Keratinocyte (primary cell): ENCODE results near the gene CDK12. TPM values are rescaled to one million over a fixed set of nuclear protein-coding genes. Genes with fewer than 3 reads are reported as not detected.

ENCODE experiments used
- DNase-seq: peaks from one replicate; pipeline ENCODE4 v3.0.0-alpha.2; 2011; ENCODE audit warnings: low read depth, missing footprints, low spot score
- FAIRE-seq: peaks from 2 replicates; lab custom pipeline; 2011; peaks lifted over from hg19 to GRCh38; lab: Jason Lieb, UNC
- H2AFZ ChIP-seq: 2 replicates; pipeline ENCODE4 v1.6.0; 2012; ENCODE audit warnings: low read length, control low read depth, inconsistent platforms; ENCODE audit not compliant: control insufficient read depth
- H3K27ac ChIP-seq: 2 replicates; pipeline ENCODE4 v1.5.1; 2011; ENCODE audit warnings: low read length; ENCODE audit not compliant: control insufficient read depth, insufficient read depth
- H3K27me3 ChIP-seq: 3 replicates; pipeline ENCODE4 v1.6.0; 2011; ENCODE audit warnings: low read length; ENCODE audit not compliant: control insufficient read depth, insufficient read depth; ENCODE audit errors: extremely low read depth
- H3K36me3 ChIP-seq, 2 experiments: 2 replicates in 1 of 2; 3 replicates in 1 of 2; pipeline ENCODE4 v1.5.1; 2011; ENCODE audit warnings: low read length in 2 of 2, mild to moderate bottlenecking in 1 of 2; ENCODE audit not compliant: control insufficient read depth in 2 of 2, insufficient read depth in 2 of 2; ENCODE audit errors: extremely low read depth in 1 of 2
- H3K4me1 ChIP-seq: 3 replicates; pipeline ENCODE4 v1.5.1; 2011; ENCODE audit warnings: low read length; ENCODE audit not compliant: control insufficient read depth, insufficient read depth; ENCODE audit errors: extremely low read depth
- H3K4me2 ChIP-seq: 3 replicates; pipeline ENCODE4 v1.6.0; 2011; ENCODE audit warnings: low read depth, low read length; ENCODE audit not compliant: control insufficient read depth, insufficient read depth; ENCODE audit errors: extremely low read depth
- H3K4me3 ChIP-seq, 3 experiments: fragments of 200-600 bp in 1 of 3; sonication (generic) in 1 of 3; 2 replicates in 2 of 3; 3 replicates in 1 of 3; pipeline ENCODE4 v1.5.1; 2011 to 2016; ENCODE audit warnings: low read length in 3 of 3, mild to moderate bottlenecking in 3 of 3, control low read depth in 2 of 3, inconsistent platforms in 1 of 3, low read depth in 1 of 3, mixed read lengths in 1 of 3, mixed run types in 1 of 3, moderate library complexity in 1 of 3; ENCODE audit not compliant: control insufficient read depth in 2 of 3, insufficient read depth in 2 of 3; ENCODE audit errors: extremely low read depth in 1 of 3
- H3K79me2 ChIP-seq: 2 replicates; pipeline ENCODE4 v1.6.0; 2012; ENCODE audit warnings: low read length; ENCODE audit not compliant: control insufficient read depth, insufficient read depth
- H3K9ac ChIP-seq: 3 replicates; pipeline ENCODE4 v1.6.0; 2011; ENCODE audit warnings: low read length; ENCODE audit not compliant: control insufficient read depth, insufficient read depth; ENCODE audit errors: extremely low read depth
- H3K9me1 ChIP-seq: 3 replicates; pipeline ENCODE4 v1.6.0; 2011; ENCODE audit warnings: low read length; ENCODE audit not compliant: control insufficient read depth, insufficient read depth; ENCODE audit errors: extremely low read depth
- H3K9me3 ChIP-seq: 2 replicates; pipeline ENCODE4 v1.5.1; 2012; ENCODE audit warnings: low read depth, low read length; ENCODE audit not compliant: control insufficient read depth
- H4K20me1 ChIP-seq: 3 replicates; pipeline ENCODE4 v1.6.0; 2011; ENCODE audit warnings: low read length; ENCODE audit not compliant: control insufficient read depth, insufficient read depth; ENCODE audit errors: extremely low read depth
- EZH2 ChIP-seq: IDR thresholded peaks from one replicate; pipeline ENCODE4 v1.6.1; 2012; ENCODE audit warnings: inconsistent platforms, mild to moderate bottlenecking, low read length, moderate library complexity
- dilution Hi-C: fragments of 300-500 bp; cut with MboI; formaldehyde crosslinking; loops from one replicate; pipeline ENCODE4 v1.7.0; 2020; ENCODE audit warnings: low sequenced_read_pairs; ENCODE audit not compliant: extremely low pct_ligation_motif_present
- polyA plus RNA-seq, 5 experiments: library from polyadenylated mRNA; depleted of rRNA in 3 of 5; stranded (reverse) in 3 of 5; stranded (forward) in 1 of 5; unstranded in 1 of 5; fragments of >200 nt; gene quantifications; 1 replicate in 1 of 5; 2 replicates in 3 of 5; 3 replicates in 1 of 5; pipeline versions ENCODE4 v1.2.1 to v1.2.3, GENCODE V29; 2011 to 2012; ENCODE audit warnings: missing spikeins in 2 of 5, low read depth in 1 of 5, low replicate concordance in 1 of 5
- TF ChIP-seq, protein P1 (sequence below), 3 experiments: IDR thresholded peaks in 1 of 3; conservative IDR thresholded peaks in 1 of 3; optimal IDR thresholded peaks in 1 of 3; 2 replicates in 2 of 3; 3 replicates in 1 of 3; pipeline versions ENCODE3 to v1.5.1; 2011; ENCODE audit warnings: low read length in 3 of 3, mild to moderate bottlenecking in 3 of 3, moderate library complexity in 2 of 3, control low read depth in 1 of 3, inconsistent platforms in 1 of 3; ENCODE audit not compliant: insufficient read depth in 2 of 3; ENCODE audit errors: extremely low read depth in 1 of 3

The CDK12 gene
- polyA plus RNA-seq, 1 donor (not counting 4 experiments of a cell fraction or from before 2014, with no cell fraction given): 25.7 TPM

- no peak for FAIRE-seq
- no peak overlapping the region for H3K27ac ChIP-seq
- H4K20me1 ChIP-seq: no peaks in the 10 kb centered on the region
- DNase-seq: no peak
- H3K36me3 ChIP-seq: peaks cover 25 to 45% of the 10 kb centered on the region in 2 experiments
- H3K9ac ChIP-seq: no peak overlapping the region
- H3K4me1 ChIP-seq: no peaks in the 10 kb centered on the region
- dilution Hi-C loops: loop anchor here (10.0 kb wide), 1 partner anchor 51 kb away; no protein-coding TSS in a partner anchor
- H3K4me3 ChIP-seq: no peak overlapping the region
- no peak overlapping the region for H3K4me2 ChIP-seq
- no peaks in the 10 kb centered on the region for H3K9me1 ChIP-seq
- TF ChIP-seq, protein P1, sequence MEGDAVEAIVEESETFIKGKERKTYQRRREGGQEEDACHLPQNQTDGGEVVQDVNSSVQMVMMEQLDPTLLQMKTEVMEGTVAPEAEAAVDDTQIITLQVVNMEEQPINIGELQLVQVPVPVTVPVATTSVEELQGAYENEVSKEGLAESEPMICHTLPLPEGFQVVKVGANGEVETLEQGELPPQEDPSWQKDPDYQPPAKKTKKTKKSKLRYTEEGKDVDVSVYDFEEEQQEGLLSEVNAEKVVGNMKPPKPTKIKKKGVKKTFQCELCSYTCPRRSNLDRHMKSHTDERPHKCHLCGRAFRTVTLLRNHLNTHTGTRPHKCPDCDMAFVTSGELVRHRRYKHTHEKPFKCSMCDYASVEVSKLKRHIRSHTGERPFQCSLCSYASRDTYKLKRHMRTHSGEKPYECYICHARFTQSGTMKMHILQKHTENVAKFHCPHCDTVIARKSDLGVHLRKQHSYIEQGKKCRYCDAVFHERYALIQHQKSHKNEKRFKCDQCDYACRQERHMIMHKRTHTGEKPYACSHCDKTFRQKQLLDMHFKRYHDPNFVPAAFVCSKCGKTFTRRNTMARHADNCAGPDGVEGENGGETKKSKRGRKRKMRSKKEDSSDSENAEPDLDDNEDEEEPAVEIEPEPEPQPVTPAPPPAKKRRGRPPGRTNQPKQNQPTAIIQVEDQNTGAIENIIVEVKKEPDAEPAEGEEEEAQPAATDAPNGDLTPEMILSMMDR (optimal IDR thresholded peaks at IDR 0.05 in 1 of 3, IDR thresholded peaks at IDR 0.05 in 1 of 3, conservative IDR thresholded peaks at IDR 0.05 in 1 of 3; ENCODE audit: extremely low read depth in 1 of 3, insufficient read depth in 2 of 3, low read length in 3 of 3): no peak
- no peak for TF ChIP-seq EZH2
- no peaks in the 10 kb centered on the region for H3K79me2 ChIP-seq
- no peaks in the 10 kb centered on the region for H3K27me3 ChIP-seq
- no peak overlapping the region for H2AFZ ChIP-seq
- no peaks in the 10 kb centered on the region for H3K9me3 ChIP-seq
Observed at GRCh38 chr17:39525801-39526506, 64.7 kb downstream of the CDK12 start.

GRCh38 chr17:39527220-39527813, 66.0 kb downstream of the CDK12 start:
- no peak for TF ChIP-seq EZH2
- TF ChIP-seq, protein P1 (optimal IDR thresholded peaks at IDR 0.05 in 1 of 3, IDR thresholded peaks at IDR 0.05 in 1 of 3, conservative IDR thresholded peaks at IDR 0.05 in 1 of 3; ENCODE audit: extremely low read depth in 1 of 3, insufficient read depth in 2 of 3, low read length in 3 of 3): peak; percentile 25 to 52 (median 29)
- Histone ChIP-seq H3K79me2 (no peaks in the 10 kb centered on the region), H3K27me3 (no peaks in the 10 kb centered on the region), H3K4me1 (no peaks in the 10 kb centered on the region), H3K9ac (no peak overlapping the region), H2AFZ (no peak overlapping the region), H4K20me1 (no peaks in the 10 kb centered on the region), H3K27ac (no peak overlapping the region), H3K36me3 (peaks cover 23 to 43% of the 10 kb centered on the region in 2 experiments), H3K4me3 (no peak overlapping the region), H3K9me3 (no peaks in the 10 kb centered on the region), H3K4me2 (no peak overlapping the region), H3K9me1 (no peaks in the 10 kb centered on the region)
- dilution Hi-C loops: loop anchor here (10.0 kb wide), 1 partner anchor 53 kb away; no protein-coding TSS in a partner anchor
- no peak for FAIRE-seq
- no peak for DNase-seq
